AG08395 (cell line): ENCODE data around the gene BRME1.
"Not testable (repeated sequence)": the region's sequence is repeated elsewhere in the genome, so short reads cannot be mapped to it uniquely, and the experiment has no call there.

Experiments
- DNase-seq: peaks from one replicate; pipeline ENCODE4 v3.0.0; 2012; ENCODE audit warnings: mixed read lengths, low spot score

Gene BRME1

GRCh38 chr19:13865571-13866462, 40.1 kb downstream of the BRME1 start:
- no peak for DNase-seq

GRCh38 chr19:13864667-13865570, 41.0 kb downstream of the BRME1 start:
- no peak for DNase-seq

- no peak for DNase-seq
These were observed 41.8 kb downstream of the BRME1 start for GRCh38 chr19:13864046-13864666.

GRCh38 chr19:13861714-13862531, 44.0 kb downstream of the BRME1 start:
- DNase-seq, result peak; percentile 97

GRCh38 chr19:13861392-13861713, 44.6 kb downstream of the BRME1 start:
- DNase-seq, result no peak

- DNase-seq, result no peak
These were observed 45.1 kb downstream of the BRME1 start for GRCh38 chr19:13860679-13861391.

- DNase-seq, result no peak
These were observed 46.5 kb downstream of the BRME1 start for GRCh38 chr19:13859361-13859880.

- no peak for DNase-seq
These were observed 49.4 kb downstream of the BRME1 start for GRCh38 chr19:13856497-13856896.

- DNase-seq, result not testable (repeated sequence)
These were observed 53.7 kb downstream of the BRME1 start for GRCh38 chr19:13852171-13852707.

- DNase-seq, result not testable (repeated sequence)
These were observed 54.2 kb downstream of the BRME1 start for GRCh38 chr19:13851734-13852114.

- peak; percentile 88 for DNase-seq
These were observed 54.8 kb downstream of the BRME1 start for GRCh38 chr19:13850910-13851733.

- peak; percentile 68 for DNase-seq
These were observed 55.7 kb downstream of the BRME1 start for GRCh38 chr19:13849991-13850909.

- no peak for DNase-seq
These were observed 56.9 kb downstream of the BRME1 start for GRCh38 chr19:13848798-13849676.

GRCh38 chr19:13848340-13848677, 57.6 kb downstream of the BRME1 start:
- DNase-seq, result no peak

GRCh38 chr19:13847407-13848339, 58.2 kb downstream of the BRME1 start:
- DNase-seq, result peak; percentile 83
